ENCODE measurements around the gene ITGA8. TPM values are rescaled to one million over a fixed set of nuclear protein-coding genes. Genes with fewer than 3 reads are reported as not detected.
"Not testable (repeated sequence)": the region's sequence is repeated elsewhere in the genome, so short reads cannot be mapped to it uniquely, and the experiment has no call there.

ITGA8 gene
- total RNA-seq, 5 donors from 2014 or later (not counting 1 experiment from before 2014, with no cell fraction given): 0.03 to 0.06 (median 0.06) TPM; not detected in 2

DNA sequence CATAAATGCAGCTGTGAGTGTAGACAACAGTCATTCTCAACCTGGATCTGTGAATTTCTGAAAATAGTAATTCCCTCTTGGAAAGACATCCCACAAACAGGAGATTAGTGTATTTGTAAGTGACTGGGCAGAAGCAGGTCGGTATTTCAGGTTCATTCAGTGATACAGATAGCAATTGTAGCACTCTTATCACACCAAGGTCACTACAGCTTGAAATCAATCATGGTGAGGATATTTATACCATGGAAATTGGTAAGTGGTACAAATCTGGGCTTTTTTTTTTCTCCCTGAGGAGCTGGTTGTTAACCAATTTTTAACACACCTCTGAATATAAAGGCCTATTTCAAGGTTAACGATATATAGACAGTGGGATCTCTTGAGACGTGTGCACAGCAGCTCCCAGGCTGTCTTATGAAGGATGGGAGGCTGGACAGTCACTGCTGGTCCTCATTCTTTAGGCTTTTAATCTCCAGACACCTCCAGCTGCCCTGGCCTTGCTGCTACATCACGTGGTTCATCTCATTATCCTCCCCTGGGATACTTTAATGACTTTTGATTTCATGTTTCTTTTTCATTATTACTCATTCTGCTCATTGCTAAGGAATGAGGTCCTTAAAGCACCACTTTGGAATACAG is 87.1 kb downstream of the ITGA8 start:
- H3K36me3 Mint-ChIP-seq: no peaks in the 10 kb centered on the region

DNA sequence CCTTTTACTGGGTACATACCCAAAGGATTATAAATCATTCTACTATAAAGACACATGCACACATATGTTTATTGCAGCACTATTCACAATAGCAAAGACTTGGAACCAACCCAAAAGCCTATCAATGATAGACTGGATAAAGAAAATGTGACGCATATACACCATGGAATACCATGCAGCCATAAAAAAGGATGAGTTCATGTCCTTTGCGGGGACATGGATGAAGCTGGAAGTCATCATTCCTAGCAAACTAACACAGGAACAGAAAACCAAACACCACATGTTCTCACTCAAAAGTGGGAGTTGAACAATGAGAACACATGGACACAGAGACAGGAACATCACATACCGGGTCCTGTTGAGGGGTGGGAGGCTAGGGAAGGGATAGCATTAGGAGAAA is 88.5 kb downstream of the ITGA8 start:
- H3K4me3 Mint-ChIP-seq, POLR2A ChIA-PET, CTCF ChIA-PET: not testable (repeated sequence)

More for the DNA sequence above, 87.1 kb downstream of the ITGA8 start:
- no peaks in the 10 kb centered on the region for H3K9me3 ChIP-seq
- CTCF ChIA-PET: no interaction called here
- no peak overlapping the region for H3K27ac ChIP-seq (ENCODE audit: low read length)
- Mint-ChIP-seq H3K4me1 (no peaks in the 10 kb centered on the region), H3K27ac (no peak overlapping the region), H3K27me3 (peaks cover 2 to 16% of the 10 kb centered on the region in 2 donors), H3K9me3 (no peaks in the 10 kb centered on the region), H3K4me3 (no peak overlapping the region)
- H3K4me3 ChIP-seq (ENCODE audit: control insufficient read depth in 1 of 2, extremely low read depth in 1 of 2, low read length in 1 of 2): no peak overlapping the region
- no peak for ATAC-seq (replicated peaks in 1 of 4)
- POLR2A ChIA-PET: no interaction called here
- H3K27me3 ChIP-seq (replicated peaks in 1 of 2; ENCODE audit: control insufficient read depth in 2 of 2, extremely low read depth in 1 of 2, insufficient read depth in 2 of 2, low read length in 1 of 2): peaks cover 0 to 2% of the 10 kb centered on the region in 2 experiments
- no peak for DNase-seq
- H3K36me3 ChIP-seq (ENCODE audit: control insufficient read depth in 2 of 2, extremely low read depth in 1 of 2, insufficient read depth in 1 of 2, low read length in 1 of 2): no peaks in the 10 kb centered on the region
- no peaks in the 10 kb centered on the region for H3K4me1 ChIP-seq (ENCODE audit: control insufficient read depth in 1 of 2, extremely low read depth in 1 of 2, insufficient read depth in 2 of 2, low read length in 2 of 2)
- 46% methylated on average over 1 of the region's 4 CpGs for WGBS (ENCODE audit: insufficient coverage)

DNA sequence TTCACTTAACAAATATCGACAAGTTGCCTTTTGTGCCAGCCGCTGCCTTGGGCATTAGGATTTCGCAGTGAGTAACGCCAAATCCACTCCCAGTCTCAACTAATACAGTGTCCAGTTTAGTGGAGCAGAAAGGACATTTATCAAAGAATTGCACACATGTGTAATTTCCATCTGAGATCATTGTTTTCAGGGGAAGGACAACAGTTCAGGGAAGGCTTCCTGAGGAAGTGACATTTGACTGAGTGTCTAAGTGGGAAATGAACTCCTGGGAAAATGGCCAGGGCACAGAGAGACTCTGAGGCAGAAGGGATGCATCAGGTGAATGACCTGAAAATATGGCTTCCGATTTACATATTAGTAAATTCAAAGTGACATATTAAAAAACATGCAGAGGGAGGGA is 89.4 kb downstream of the ITGA8 start:
- ATAC-seq (replicated peaks in 1 of 4) (no peak), DNase-seq (no peak)
- Mint-ChIP-seq H3K4me3 (no peak overlapping the region), H3K36me3 (no peaks in the 10 kb centered on the region), H3K27ac (no peak overlapping the region), H3K4me1 (no peaks in the 10 kb centered on the region), H3K9me3 (peaks cover 0 to 6% (median 0%) of the 10 kb centered on the region in 3 donors), H3K27me3 (peaks cover 0 to 15% of the 10 kb centered on the region in 2 donors)
- no CpG with 5 or more reads among the region's 5 CpGs for WGBS (ENCODE audit: insufficient coverage)
- Histone ChIP-seq H3K9me3 (no peaks in the 10 kb centered on the region), H3K27me3 (replicated peaks in 1 of 2; ENCODE audit: control insufficient read depth in 2 of 2, extremely low read depth in 1 of 2, insufficient read depth in 2 of 2, low read length in 1 of 2) (no peaks in the 10 kb centered on the region), H3K36me3 (ENCODE audit: control insufficient read depth in 2 of 2, extremely low read depth in 1 of 2, insufficient read depth in 1 of 2, low read length in 1 of 2) (no peaks in the 10 kb centered on the region), H3K27ac (ENCODE audit: low read length) (no peak overlapping the region), H3K4me1 (ENCODE audit: control insufficient read depth in 1 of 2, extremely low read depth in 1 of 2, insufficient read depth in 2 of 2, low read length in 2 of 2) (no peaks in the 10 kb centered on the region), H3K4me3 (ENCODE audit: control insufficient read depth in 1 of 2, extremely low read depth in 1 of 2, low read length in 1 of 2) (no peak overlapping the region)
- ChIA-PET CTCF (no interaction called here), POLR2A (no interaction called here)

More for the DNA sequence above, 88.5 kb downstream of the ITGA8 start:
- not testable (repeated sequence) for H3K27ac ChIP-seq (ENCODE audit: low read length); H3K27ac Mint-ChIP-seq; H3K36me3 Mint-ChIP-seq; H3K27me3 ChIP-seq (replicated peaks in 1 of 2; ENCODE audit: control insufficient read depth in 2 of 2, extremely low read depth in 1 of 2, insufficient read depth in 2 of 2, low read length in 1 of 2); ATAC-seq (replicated peaks in 1 of 4); H3K4me1 ChIP-seq (ENCODE audit: control insufficient read depth in 1 of 2, extremely low read depth in 1 of 2, insufficient read depth in 2 of 2, low read length in 2 of 2); H3K4me3 ChIP-seq (ENCODE audit: control insufficient read depth in 1 of 2, extremely low read depth in 1 of 2, low read length in 1 of 2); H3K36me3 ChIP-seq (ENCODE audit: control insufficient read depth in 2 of 2, extremely low read depth in 1 of 2, insufficient read depth in 1 of 2, low read length in 1 of 2); H3K9me3 ChIP-seq; H3K4me1 Mint-ChIP-seq; H3K9me3 Mint-ChIP-seq; DNase-seq
- H3K27me3 Mint-ChIP-seq: peaks cover 2 to 18% of the 10 kb centered on the region in 2 donors
- WGBS (ENCODE audit: insufficient coverage): no CpG with 5 or more reads among the region's 3 CpGs

GRCh38 chr10:15627617-15628196 is 92.0 kb downstream of the ITGA8 start:
- H3K9me3 Mint-ChIP-seq: peaks cover 0 to 6% (median 0%) of the 10 kb centered on the region in 3 donors
- peaks cover 0 to 10% of the 10 kb centered on the region in 2 donors for H3K27me3 Mint-ChIP-seq
- ChIA-PET CTCF (no interaction called here), POLR2A (no interaction called here)
- no peaks in the 10 kb centered on the region for H3K4me1 ChIP-seq (ENCODE audit: control insufficient read depth in 1 of 2, extremely low read depth in 1 of 2, insufficient read depth in 2 of 2, low read length in 2 of 2)
- H3K4me3 Mint-ChIP-seq: no peak overlapping the region
- no peaks in the 10 kb centered on the region for H3K4me1 Mint-ChIP-seq
- no peak for ATAC-seq (replicated peaks in 1 of 4)
- no peaks in the 10 kb centered on the region for H3K9me3 ChIP-seq
- no peak overlapping the region for H3K4me3 ChIP-seq (ENCODE audit: control insufficient read depth in 1 of 2, extremely low read depth in 1 of 2, low read length in 1 of 2)
- 61% methylated on average over 2 of the region's 8 CpGs for WGBS (ENCODE audit: insufficient coverage)
- H3K27me3 ChIP-seq (replicated peaks in 1 of 2; ENCODE audit: control insufficient read depth in 2 of 2, extremely low read depth in 1 of 2, insufficient read depth in 2 of 2, low read length in 1 of 2): no peaks in the 10 kb centered on the region
- H3K27ac ChIP-seq (ENCODE audit: low read length): no peak overlapping the region
- DNase-seq: no peak
- no peak overlapping the region for H3K27ac Mint-ChIP-seq
- no peaks in the 10 kb centered on the region for H3K36me3 Mint-ChIP-seq
- H3K36me3 ChIP-seq (ENCODE audit: control insufficient read depth in 2 of 2, extremely low read depth in 1 of 2, insufficient read depth in 1 of 2, low read length in 1 of 2): no peaks in the 10 kb centered on the region

GRCh38 chr10:15626937-15627336 is 92.8 kb downstream of the ITGA8 start:
- no peak for DNase-seq
- no peak overlapping the region for H3K27ac ChIP-seq (ENCODE audit: low read length)
- no peak overlapping the region for H3K27ac Mint-ChIP-seq
- H3K27me3 ChIP-seq (replicated peaks in 1 of 2; ENCODE audit: control insufficient read depth in 2 of 2, extremely low read depth in 1 of 2, insufficient read depth in 2 of 2, low read length in 1 of 2): no peaks in the 10 kb centered on the region
- WGBS (ENCODE audit: insufficient coverage): no CpG with 5 or more reads among the region's 2 CpGs
- H3K4me3 ChIP-seq (ENCODE audit: control insufficient read depth in 1 of 2, extremely low read depth in 1 of 2, low read length in 1 of 2): no peak overlapping the region
- no peaks in the 10 kb centered on the region for H3K4me1 ChIP-seq (ENCODE audit: control insufficient read depth in 1 of 2, extremely low read depth in 1 of 2, insufficient read depth in 2 of 2, low read length in 2 of 2)
- no peaks in the 10 kb centered on the region for H3K36me3 Mint-ChIP-seq
- no peak overlapping the region for H3K4me3 Mint-ChIP-seq
- H3K27me3 Mint-ChIP-seq: peaks cover 1 to 15% of the 10 kb centered on the region in 2 donors
- ChIA-PET POLR2A (no interaction called here), CTCF (no interaction called here)
- ATAC-seq (replicated peaks in 1 of 4): no peak
- H3K4me1 Mint-ChIP-seq: no peaks in the 10 kb centered on the region
- H3K9me3 Mint-ChIP-seq: peaks cover 0 to 6% (median 0%) of the 10 kb centered on the region in 3 donors
- no peaks in the 10 kb centered on the region for H3K9me3 ChIP-seq
- no peaks in the 10 kb centered on the region for H3K36me3 ChIP-seq (ENCODE audit: control insufficient read depth in 2 of 2, extremely low read depth in 1 of 2, insufficient read depth in 1 of 2, low read length in 1 of 2)

- WGBS (ENCODE audit: insufficient coverage): no CpG with 5 or more reads among the region's 5 CpGs
- H3K27me3 Mint-ChIP-seq: peaks cover 4 to 16% of the 10 kb centered on the region in 2 donors
- Histone ChIP-seq H3K27me3 (replicated peaks in 1 of 2; ENCODE audit: control insufficient read depth in 2 of 2, extremely low read depth in 1 of 2, insufficient read depth in 2 of 2, low read length in 1 of 2) (no peaks in the 10 kb centered on the region), H3K36me3 (ENCODE audit: control insufficient read depth in 2 of 2, extremely low read depth in 1 of 2, insufficient read depth in 1 of 2, low read length in 1 of 2) (no peaks in the 10 kb centered on the region), H3K4me1 (ENCODE audit: control insufficient read depth in 1 of 2, extremely low read depth in 1 of 2, insufficient read depth in 2 of 2, low read length in 2 of 2) (no peaks in the 10 kb centered on the region), H3K9me3 (no peaks in the 10 kb centered on the region), H3K27ac (ENCODE audit: low read length) (no peak overlapping the region), H3K4me3 (ENCODE audit: control insufficient read depth in 1 of 2, extremely low read depth in 1 of 2, low read length in 1 of 2) (no peak overlapping the region)
- no peak overlapping the region for H3K27ac Mint-ChIP-seq
- ATAC-seq (replicated peaks in 1 of 4) (no peak), DNase-seq (no peak)
- no peaks in the 10 kb centered on the region for H3K4me1 Mint-ChIP-seq
- no peaks in the 10 kb centered on the region for H3K36me3 Mint-ChIP-seq
- H3K9me3 Mint-ChIP-seq: peaks cover 0 to 6% (median 0%) of the 10 kb centered on the region in 3 donors
- ChIA-PET POLR2A (no interaction called here), CTCF (no interaction called here)
- H3K4me3 Mint-ChIP-seq: no peak overlapping the region
These were observed 94.5 kb downstream of the ITGA8 start for GRCh38 chr10:15625261-15625660.
